SK-N-SH (cell line): ENCODE results near the gene DHX15.

Experiments used
- EP300 ChIP-seq, 2 experiments: IDR thresholded peaks; 2 replicates each; pipeline versions ENCODE4 v1.4.0 to v1.6.1; 2012; ENCODE audit warnings: borderline replicate concordance in 1 of 2, low read depth in 1 of 2, low read length in 1 of 2
- EZH2phosphoT487 ChIP-seq: fragments of 200-600 bp; sonication (generic); IDR thresholded peaks from 2 replicates; pipeline ENCODE4 v1.6.1; 2017; ENCODE audit warnings: low read depth, mixed run types, mild to moderate bottlenecking, antibody characterized with exemption, moderate library complexity, borderline replicate concordance
- FOXM1 ChIP-seq: IDR thresholded peaks from 2 replicates; pipeline ENCODE4 v1.4.0; 2012; ENCODE audit warnings: low read depth, mild to moderate bottlenecking
- POLR2AphosphoS5 ChIP-seq: IDR thresholded peaks from 2 replicates; pipeline ENCODE4 v1.6.1; 2012; ENCODE audit warnings: low read depth, low read length
- TAF1 ChIP-seq: IDR thresholded peaks from 2 replicates; pipeline ENCODE4 v1.6.1; 2012; ENCODE audit warnings: low read depth, mild to moderate bottlenecking, low read length, moderate library complexity, borderline replicate concordance
- TEAD4 ChIP-seq: IDR thresholded peaks from 2 replicates; pipeline ENCODE4 v1.4.0; 2012; ENCODE audit warnings: mild to moderate bottlenecking, borderline replicate concordance; ENCODE audit not compliant: insufficient read depth
- TF ChIP-seq, protein P1 (sequence below): IDR thresholded peaks from 2 replicates; pipeline ENCODE4; 2012
- TF ChIP-seq, protein P2 (sequence below): fragments of 200-600 bp; sonication (generic); IDR thresholded peaks from 2 replicates; pipeline ENCODE4 v1.6.1; 2017; ENCODE audit warnings: antibody characterized with exemption, mild to moderate bottlenecking, moderate library complexity
- TF ChIP-seq, protein P3 (sequence below): IDR thresholded peaks from 2 replicates; pipeline ENCODE4 v1.4.0; 2012; ENCODE audit warnings: low read depth

DNA sequence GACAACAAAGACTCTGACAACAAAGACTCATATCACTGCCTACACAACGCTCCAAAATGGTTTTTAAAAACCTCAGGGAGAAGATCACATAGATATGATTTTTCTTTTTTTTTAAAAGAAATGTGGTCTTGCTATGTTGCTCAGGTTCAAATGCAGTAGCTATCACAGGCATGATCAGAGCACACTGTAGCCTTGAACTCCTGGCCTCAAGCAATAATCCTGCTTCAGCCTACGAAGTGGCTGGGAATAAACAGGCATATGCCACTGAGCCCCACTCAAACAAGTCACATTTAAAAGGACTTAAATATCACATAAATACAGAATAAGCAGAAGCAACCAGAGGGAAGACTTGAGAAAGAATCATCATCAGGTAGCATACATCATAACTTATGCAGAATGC is 14.7 kb downstream of the DHX15 start:
- TF ChIP-seq, protein P1, sequence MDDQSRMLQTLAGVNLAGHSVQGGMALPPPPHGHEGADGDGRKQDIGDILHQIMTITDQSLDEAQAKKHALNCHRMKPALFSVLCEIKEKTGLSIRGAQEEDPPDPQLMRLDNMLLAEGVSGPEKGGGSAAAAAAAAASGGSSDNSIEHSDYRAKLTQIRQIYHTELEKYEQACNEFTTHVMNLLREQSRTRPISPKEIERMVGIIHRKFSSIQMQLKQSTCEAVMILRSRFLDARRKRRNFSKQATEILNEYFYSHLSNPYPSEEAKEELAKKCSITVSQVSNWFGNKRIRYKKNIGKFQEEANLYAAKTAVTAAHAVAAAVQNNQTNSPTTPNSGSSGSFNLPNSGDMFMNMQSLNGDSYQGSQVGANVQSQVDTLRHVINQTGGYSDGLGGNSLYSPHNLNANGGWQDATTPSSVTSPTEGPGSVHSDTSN: no peak
- TF ChIP-seq, protein P2, sequence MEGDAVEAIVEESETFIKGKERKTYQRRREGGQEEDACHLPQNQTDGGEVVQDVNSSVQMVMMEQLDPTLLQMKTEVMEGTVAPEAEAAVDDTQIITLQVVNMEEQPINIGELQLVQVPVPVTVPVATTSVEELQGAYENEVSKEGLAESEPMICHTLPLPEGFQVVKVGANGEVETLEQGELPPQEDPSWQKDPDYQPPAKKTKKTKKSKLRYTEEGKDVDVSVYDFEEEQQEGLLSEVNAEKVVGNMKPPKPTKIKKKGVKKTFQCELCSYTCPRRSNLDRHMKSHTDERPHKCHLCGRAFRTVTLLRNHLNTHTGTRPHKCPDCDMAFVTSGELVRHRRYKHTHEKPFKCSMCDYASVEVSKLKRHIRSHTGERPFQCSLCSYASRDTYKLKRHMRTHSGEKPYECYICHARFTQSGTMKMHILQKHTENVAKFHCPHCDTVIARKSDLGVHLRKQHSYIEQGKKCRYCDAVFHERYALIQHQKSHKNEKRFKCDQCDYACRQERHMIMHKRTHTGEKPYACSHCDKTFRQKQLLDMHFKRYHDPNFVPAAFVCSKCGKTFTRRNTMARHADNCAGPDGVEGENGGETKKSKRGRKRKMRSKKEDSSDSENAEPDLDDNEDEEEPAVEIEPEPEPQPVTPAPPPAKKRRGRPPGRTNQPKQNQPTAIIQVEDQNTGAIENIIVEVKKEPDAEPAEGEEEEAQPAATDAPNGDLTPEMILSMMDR: no peak
- TF ChIP-seq, protein P3, sequence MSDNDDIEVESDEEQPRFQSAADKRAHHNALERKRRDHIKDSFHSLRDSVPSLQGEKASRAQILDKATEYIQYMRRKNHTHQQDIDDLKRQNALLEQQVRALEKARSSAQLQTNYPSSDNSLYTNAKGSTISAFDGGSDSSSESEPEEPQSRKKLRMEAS: no peak
- TF ChIP-seq POLR2AphosphoS5 (no peak), EP300 (IDR thresholded peaks at IDR 0.05; ENCODE audit: borderline replicate concordance in 1 of 2, low read depth in 1 of 2, low read length in 1 of 2) (no peak), EZH2phosphoT487 (no peak), TEAD4 (no peak), TAF1 (no peak), FOXM1 (no peak)
